ENCODE data around the gene IL3RA.

- TF ChIP-seq CTCF (IDR thresholded peaks at IDR 0.05) (no peak), POLR2A (IDR thresholded peaks at IDR 0.05) (no peak)
These were observed 15.6 kb downstream of the IL3RA start for GRCh38 chrX:1351981-1352714.
